A673 (cell line): ENCODE results near the gene GRIK3.

Experiments
- CTCF ChIP-seq: fragments of 300-800, 200-600 bp; sonication (generic); conservative IDR thresholded peaks from 2 replicates; pipeline ENCODE4 v1.5.1; 2017; ENCODE audit warnings: low read depth, mild to moderate bottlenecking, antibody characterized with exemption, low read length, moderate library complexity, mixed read lengths
- EZH2 ChIP-seq: fragments of 200-600 bp; sonication (generic); IDR thresholded peaks from 2 replicates; pipeline ENCODE4 v1.6.1; 2017; ENCODE audit warnings: borderline replicate concordance, low read depth, mild to moderate bottlenecking, mixed read lengths, antibody characterized with exemption, low read length; ENCODE audit not compliant: poor library complexity, severe bottlenecking

- TF ChIP-seq CTCF (no peak), EZH2 (no peak)
Observed at GRCh38 chr1:36876990-36877389, 157.3 kb downstream of the GRIK3 start.
